Smooth muscle cell (in vitro differentiated cells): ENCODE results near the gene PRELID3B. TPM values are rescaled to one million over a fixed set of nuclear protein-coding genes. Genes with fewer than 3 reads are reported as not detected.

Source experiments
- DNase-seq: peaks from one replicate; lab custom pipeline; 2025; ENCODE audit not compliant: unreplicated experiment; lab: John Stamatoyannopoulos, UW
- H2AFZ ChIP-seq: fragments of 200-600 bp; sonication (generic); 2 replicates; pipeline ENCODE4 v1.6.0; 2016; ENCODE audit warnings: antibody characterized with exemption, low read depth, mild to moderate bottlenecking
- H3F3A ChIP-seq: fragments of 200-600 bp; sonication (generic); 2 replicates; pipeline ENCODE4 v1.6.0; 2017; ENCODE audit warnings: antibody characterized with exemption, low read depth
- H3K27ac ChIP-seq: fragments of 200-600 bp; sonication (generic); 2 replicates; pipeline ENCODE4 v1.5.1; 2016; ENCODE audit warnings: low read depth, mild to moderate bottlenecking
- H3K27me3 ChIP-seq: fragments of 200-600 bp; sonication (generic); 2 replicates; pipeline ENCODE4 v1.6.1; 2016; ENCODE audit warnings: low read depth, mild to moderate bottlenecking
- H3K36me3 ChIP-seq: fragments of 200-600 bp; sonication (generic); 2 replicates; pipeline ENCODE4 v1.5.1; 2016; ENCODE audit warnings: low read depth
- H3K4me1 ChIP-seq: fragments of 200-600 bp; sonication (generic); 2 replicates; pipeline ENCODE4 v1.5.1; 2016; ENCODE audit warnings: low read depth
- H3K4me2 ChIP-seq: fragments of 200-600 bp; sonication (generic); 2 replicates; pipeline ENCODE4 v1.6.0; 2016; ENCODE audit warnings: mild to moderate bottlenecking
- H3K4me3 ChIP-seq: fragments of 200-600 bp; sonication (generic); 2 replicates; pipeline ENCODE4 v1.5.1; 2016; ENCODE audit warnings: mild to moderate bottlenecking
- H3K79me2 ChIP-seq: fragments of 200-600 bp; sonication (generic); 2 replicates; pipeline ENCODE4 v1.6.0; 2016; ENCODE audit warnings: low read depth, mild to moderate bottlenecking
- H3K9ac ChIP-seq: fragments of 200-600 bp; sonication (generic); 2 replicates; pipeline ENCODE4 v1.6.0; 2016; ENCODE audit warnings: low read depth
- H3K9me3 ChIP-seq: fragments of 200-600 bp; sonication (generic); replicated peaks from 2 replicates; pipeline ENCODE4 v1.5.1; 2016; ENCODE audit warnings: low read depth
- H4K20me1 ChIP-seq: fragments of 200-600 bp; sonication (generic); 2 replicates; pipeline ENCODE4 v1.6.0; 2016; ENCODE audit warnings: low read depth
- WGBS: methylation state at CpG from one replicate; pipeline ENCODE4 v1.1.7; 2016; ENCODE audit warnings: low lambda C conversion rate; 5-methylcytosine and 5-hydroxymethylcytosine counted together
- polyA plus RNA-seq: library from polyadenylated mRNA; unstranded; fragments of >200 nt; fragmentation: Nextera tagmentation; extraction: Ambion mirVana; gene quantifications from 2 replicates; pipeline ENCODE4 v1.2.1, GENCODE V29; 2016
- total RNA-seq: library from RNA; depleted of rRNA; stranded (reverse); fragments of >200 nt; gene quantifications from 2 replicates; pipeline ENCODE4 v1.2.3, GENCODE V29; 2014
- TF ChIP-seq, protein P1 (sequence below): fragments of 200-600 bp; sonication (generic); IDR thresholded peaks from 2 replicates; pipeline ENCODE4 v1.5.1; 2017; ENCODE audit warnings: borderline replicate concordance, mild to moderate bottlenecking, antibody characterized with exemption; ENCODE audit not compliant: insufficient read depth, poor library complexity, severe bottlenecking

Gene PRELID3B
- total and polyA plus RNA-seq, 2 experiments from 2014 or later: 20.9 to 44.9 TPM

DNA sequence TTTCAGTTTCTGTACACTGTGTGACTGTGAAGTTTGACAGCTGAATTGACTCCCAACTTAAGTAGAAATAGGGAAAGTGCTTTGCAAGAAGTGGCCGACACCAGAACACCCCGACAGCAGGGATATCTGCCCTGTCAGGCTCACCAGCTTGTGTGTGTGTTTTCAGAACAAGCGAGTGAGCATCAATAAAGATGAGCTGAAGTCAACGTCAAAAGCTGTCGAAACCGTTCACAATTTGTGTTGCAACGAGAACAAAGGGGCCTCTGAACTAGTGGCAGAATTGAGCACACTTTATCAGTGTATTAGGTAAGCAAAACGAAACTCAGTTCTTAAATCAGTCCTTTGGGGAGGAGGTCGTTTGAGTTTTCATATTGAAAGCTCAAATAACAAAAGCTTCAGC lies 50.9 kb downstream of the PRELID3B start:
- no peaks in the 10 kb centered on the region for H3K27me3 ChIP-seq
- 95% methylated on average over 9 of the region's 9 CpGs for WGBS
- H3K4me2 ChIP-seq: no peak overlapping the region
- no peaks in the 10 kb centered on the region for H3K4me1 ChIP-seq
- H3K27ac ChIP-seq: no peak overlapping the region
- H3K79me2 ChIP-seq: no peaks in the 10 kb centered on the region
- no peak overlapping the region for H3K4me3 ChIP-seq
- H2AFZ ChIP-seq: no peak overlapping the region
- peaks cover 19% of the 10 kb centered on the region for H3F3A ChIP-seq
- H4K20me1 ChIP-seq: peaks cover 6% of the 10 kb centered on the region
- H3K36me3 ChIP-seq: peaks cover 14% of the 10 kb centered on the region
- no peak for DNase-seq
- H3K9ac ChIP-seq: no peak overlapping the region
- TF ChIP-seq, protein P1, sequence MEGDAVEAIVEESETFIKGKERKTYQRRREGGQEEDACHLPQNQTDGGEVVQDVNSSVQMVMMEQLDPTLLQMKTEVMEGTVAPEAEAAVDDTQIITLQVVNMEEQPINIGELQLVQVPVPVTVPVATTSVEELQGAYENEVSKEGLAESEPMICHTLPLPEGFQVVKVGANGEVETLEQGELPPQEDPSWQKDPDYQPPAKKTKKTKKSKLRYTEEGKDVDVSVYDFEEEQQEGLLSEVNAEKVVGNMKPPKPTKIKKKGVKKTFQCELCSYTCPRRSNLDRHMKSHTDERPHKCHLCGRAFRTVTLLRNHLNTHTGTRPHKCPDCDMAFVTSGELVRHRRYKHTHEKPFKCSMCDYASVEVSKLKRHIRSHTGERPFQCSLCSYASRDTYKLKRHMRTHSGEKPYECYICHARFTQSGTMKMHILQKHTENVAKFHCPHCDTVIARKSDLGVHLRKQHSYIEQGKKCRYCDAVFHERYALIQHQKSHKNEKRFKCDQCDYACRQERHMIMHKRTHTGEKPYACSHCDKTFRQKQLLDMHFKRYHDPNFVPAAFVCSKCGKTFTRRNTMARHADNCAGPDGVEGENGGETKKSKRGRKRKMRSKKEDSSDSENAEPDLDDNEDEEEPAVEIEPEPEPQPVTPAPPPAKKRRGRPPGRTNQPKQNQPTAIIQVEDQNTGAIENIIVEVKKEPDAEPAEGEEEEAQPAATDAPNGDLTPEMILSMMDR: no peak
- no peaks in the 10 kb centered on the region for H3K9me3 ChIP-seq

DNA sequence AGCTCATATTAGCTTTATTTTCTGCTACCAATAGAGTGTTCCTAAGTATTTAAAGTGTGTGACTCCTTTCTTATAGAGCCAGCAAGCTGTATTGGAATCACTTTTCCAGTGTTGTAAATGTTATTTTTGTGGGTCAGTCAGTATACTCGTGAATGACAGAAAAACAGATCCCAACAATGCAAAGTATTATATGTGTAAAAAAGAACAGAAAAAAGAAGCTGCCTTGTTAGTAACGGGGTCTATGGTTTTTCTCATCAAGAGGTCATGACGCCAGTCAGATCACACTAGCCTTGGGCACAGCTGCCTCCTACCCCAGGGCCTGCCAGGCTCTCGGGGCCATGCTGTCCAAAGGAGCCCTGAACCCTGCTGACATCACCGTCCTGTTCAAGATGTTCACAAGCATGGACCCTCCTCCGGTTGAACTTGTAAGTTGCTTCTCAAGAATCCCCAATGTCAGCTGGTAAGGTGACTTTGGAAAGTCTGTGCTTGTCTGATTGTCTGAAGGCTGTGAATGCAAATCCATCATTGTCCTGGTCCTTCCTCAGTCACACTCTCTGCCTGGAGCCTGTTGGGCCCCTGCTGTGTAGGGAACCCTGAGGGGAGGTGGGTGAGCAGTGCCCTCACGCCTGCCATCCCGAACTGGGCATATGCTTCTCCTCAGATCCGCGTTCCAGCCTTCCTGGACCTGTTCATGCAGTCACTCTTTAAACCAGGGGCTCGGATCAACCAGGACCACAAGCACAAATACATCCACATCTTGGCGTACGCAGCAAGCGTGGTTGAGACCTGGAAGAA lies 51.7 kb downstream of the PRELID3B start:
- Histone ChIP-seq H3K9ac (no peak overlapping the region), H3K27me3 (no peaks in the 10 kb centered on the region), H3K9me3 (no peaks in the 10 kb centered on the region), H3K4me3 (no peak overlapping the region), H3K4me2 (no peak overlapping the region), H3K4me1 (no peaks in the 10 kb centered on the region), H3K79me2 (peaks cover 5% of the 10 kb centered on the region), H3F3A (peaks cover 10% of the 10 kb centered on the region), H2AFZ (no peak overlapping the region), H3K27ac (no peak overlapping the region), H3K36me3 (peaks cover 14% of the 10 kb centered on the region), H4K20me1 (peaks cover 14% of the 10 kb centered on the region)
- no peak for DNase-seq
- TF ChIP-seq, protein P1: no peak
- WGBS: 98% methylated on average over 14 of the region's 14 CpGs

DNA sequence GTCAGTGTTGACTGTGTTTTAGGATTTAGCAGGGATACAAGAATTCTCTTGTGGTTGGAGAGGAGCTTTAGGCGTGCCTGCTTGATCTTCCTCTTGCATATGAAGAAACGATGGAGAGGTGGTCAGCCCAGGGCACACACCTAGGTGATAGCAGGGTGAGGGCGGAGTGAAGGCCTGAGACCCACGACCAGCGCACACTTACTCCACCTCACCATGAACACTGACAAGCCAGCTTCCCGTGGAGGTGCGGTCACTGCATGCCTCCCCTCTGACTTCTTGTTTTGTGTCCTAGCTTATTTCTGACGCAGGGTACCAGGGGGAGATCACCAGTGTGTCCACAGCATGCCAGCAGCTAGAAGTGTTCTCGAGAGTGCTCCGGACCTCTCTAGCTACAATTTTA lies 53.4 kb downstream of the PRELID3B start:
- Histone ChIP-seq H3K27me3 (no peaks in the 10 kb centered on the region), H3K79me2 (peaks cover 19% of the 10 kb centered on the region), H3K9me3 (no peaks in the 10 kb centered on the region), H3K9ac (no peak overlapping the region), H3K4me1 (no peaks in the 10 kb centered on the region), H4K20me1 (peaks cover 26% of the 10 kb centered on the region), H3K36me3 (peaks cover 14% of the 10 kb centered on the region), H3K4me2 (no peak overlapping the region), H3K4me3 (no peak overlapping the region), H2AFZ (no peak overlapping the region), H3K27ac (no peak overlapping the region), H3F3A (no peaks in the 10 kb centered on the region)
- TF ChIP-seq, protein P1: no peak
- WGBS: 93% methylated on average over 10 of the region's 10 CpGs
- DNase-seq: no peak

DNA sequence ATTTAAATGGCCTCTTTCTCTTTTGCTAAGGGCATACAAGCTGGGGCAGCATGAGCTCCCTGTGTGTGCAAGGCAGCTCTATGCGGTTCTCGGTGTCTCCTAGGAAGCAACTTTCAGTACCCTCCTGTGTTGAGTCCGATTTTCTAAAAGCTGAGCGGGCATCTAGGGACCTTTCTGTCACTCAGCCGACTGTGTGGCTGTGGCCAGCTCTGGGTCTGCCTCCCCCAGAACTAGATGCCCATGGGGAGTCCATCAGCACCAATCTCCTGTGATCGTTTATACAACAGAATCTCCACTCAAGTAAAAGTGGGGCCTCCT lies 54.1 kb downstream of the PRELID3B start:
- 97% methylated on average over 6 of the region's 6 CpGs for WGBS
- Histone ChIP-seq H3F3A (no peaks in the 10 kb centered on the region), H3K27ac (no peak overlapping the region), H2AFZ (no peak overlapping the region), H3K4me2 (no peak overlapping the region), H3K4me1 (no peaks in the 10 kb centered on the region), H3K79me2 (peaks cover 26% of the 10 kb centered on the region), H3K9me3 (no peaks in the 10 kb centered on the region), H3K36me3 (peaks cover 14% of the 10 kb centered on the region), H4K20me1 (peaks cover 26% of the 10 kb centered on the region), H3K9ac (no peak overlapping the region), H3K27me3 (no peaks in the 10 kb centered on the region), H3K4me3 (no peak overlapping the region)
- no peak for DNase-seq
- TF ChIP-seq, protein P1: no peak
